ENCODE results near the gene PRKCA.

DNA sequence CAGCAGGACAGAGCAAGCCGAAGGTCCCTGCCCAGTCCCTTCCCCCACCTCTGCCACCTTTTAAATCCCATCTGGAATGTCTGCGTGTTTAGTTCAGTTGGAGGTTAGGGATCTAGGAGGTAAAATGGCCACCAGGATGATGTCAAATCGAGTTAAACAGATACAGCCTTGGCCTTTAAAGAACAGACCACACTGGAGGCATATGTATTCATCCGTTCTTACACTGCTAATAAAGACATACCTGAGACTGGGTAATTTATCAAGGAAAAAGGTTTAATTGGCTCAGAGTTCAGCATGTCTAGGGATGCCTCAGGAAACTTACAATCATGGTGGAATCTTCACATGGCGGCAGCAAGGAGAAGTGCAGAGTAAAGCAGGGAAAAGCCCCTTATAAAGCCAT, 364.7 kb downstream of the PRKCA start:
- TF ChIP-seq ZNF274 (IDR thresholded peaks at IDR 0.05; ENCODE audit: low read depth, low read length): no peak
- no peak for TF ChIP-seq YY1 (IDR thresholded peaks at IDR 0.05; ENCODE audit: insufficient read depth, insufficient read length)
- TF ChIP-seq SUZ12 (IDR thresholded peaks at IDR 0.05; ENCODE audit: extremely low read depth, insufficient read depth, insufficient read length): no peak

All from NT2/D1 (cell line).